H1 (cell line): Measurements from ENCODE around the gene ARHGAP6. TPM values are rescaled to one million over a fixed set of nuclear protein-coding genes. Genes with fewer than 3 reads are reported as not detected.
A peak's percentile ranks its signal among the peaks of the same experiment; 100 is the strongest.

ENCODE experiments used
- CTCF ChIA-PET: fragments of 300-600 bp; sonication (Branson Sonifier 250); formaldehyde crosslinking; loops from one replicate; lab custom pipeline; 2021; ENCODE audit not compliant: partially characterized antibody; lab: Charles Lee
- POLR2A ChIA-PET: fragments of 300-600 bp; sonication (Branson Sonifier 250); formaldehyde crosslinking; loops from one replicate; lab custom pipeline; 2021; ENCODE audit warnings: inconsistent platforms; ENCODE audit not compliant: partially characterized antibody; lab: Charles Lee
- DNase-seq, 2 experiments: peaks; one replicate each; pipeline versions ENCODE4 v3.0.0 to v3.0.0-alpha.2; 2010 to 2022; ENCODE audit warnings: low spot score in 2 of 2, low read depth in 1 of 2, mixed read lengths in 1 of 2
- FAIRE-seq: peaks from 2 replicates; lab custom pipeline; 2011; peaks lifted over from hg19 to GRCh38; lab: Jason Lieb, UNC
- H2AFZ ChIP-seq: 2 replicates; pipeline ENCODE4 v1.8.1; 2012; ENCODE audit warnings: low read length, inconsistent platforms
- H2AK5ac ChIP-seq: 2 replicates; pipeline ENCODE4 v1.6.1; 2013; ENCODE audit warnings: low read depth, low read length
- H2BK120ac ChIP-seq: replicated peaks from 2 replicates; pipeline ENCODE3; 2013; ENCODE audit warnings: low read depth, low read length, inconsistent platforms
- H2BK12ac ChIP-seq: 2 replicates; pipeline ENCODE4 v1.6.1; 2013; ENCODE audit warnings: low read depth, low read length
- H2BK15ac ChIP-seq: 2 replicates; pipeline ENCODE4 v1.6.1; 2013; ENCODE audit warnings: low read length
- H2BK20ac ChIP-seq: 2 replicates; pipeline ENCODE4 v1.6.1; 2013; ENCODE audit warnings: low read length
- H2BK5ac ChIP-seq: 2 replicates; pipeline ENCODE4 v1.6.1; 2013; ENCODE audit warnings: low read depth, low read length
- H3K14ac ChIP-seq: 2 replicates; pipeline ENCODE4 v1.6.1; 2013; ENCODE audit warnings: inconsistent platforms; ENCODE audit not compliant: insufficient read length
- H3K18ac ChIP-seq: 2 replicates; pipeline ENCODE4 v1.6.1; 2013; ENCODE audit warnings: low read length; ENCODE audit errors: extremely low read depth
- H3K23ac ChIP-seq: 2 replicates; pipeline ENCODE4 v1.6.1; 2013; ENCODE audit warnings: inconsistent platforms; ENCODE audit not compliant: insufficient read length
- H3K23me2 ChIP-seq: 2 replicates; pipeline ENCODE4 v1.6.1; 2013; ENCODE audit warnings: low read depth, low read length
- H3K27ac ChIP-seq: 2 replicates; pipeline ENCODE4 v1.6.1; 2011; ENCODE audit warnings: low read depth, low read length, inconsistent platforms
- H3K27me3 ChIP-seq, 4 experiments: replicated peaks in 1 of 4; 1 replicate in 1 of 4; 2 replicates in 3 of 4; pipeline versions ENCODE4 v1.6.1 to v1.8.1; 2011 to 2013; ENCODE audit warnings: low read length in 3 of 4, mild to moderate bottlenecking in 3 of 4, inconsistent platforms in 2 of 4, mixed read lengths in 2 of 4, moderate library complexity in 1 of 4; ENCODE audit not compliant: control insufficient read depth in 3 of 4, insufficient read depth in 3 of 4; ENCODE audit errors: extremely low read depth in 1 of 4
- H3K36me3 ChIP-seq, 4 experiments: 2 replicates each; pipeline versions ENCODE4 v1.6.1 to v1.8.1; 2011 to 2013; ENCODE audit warnings: mild to moderate bottlenecking in 4 of 4, low read length in 3 of 4, moderate library complexity in 2 of 4, control low read depth in 1 of 4, inconsistent platforms in 1 of 4; ENCODE audit not compliant: insufficient read depth in 4 of 4, control insufficient read depth in 2 of 4
- H3K4ac ChIP-seq: replicated peaks from 2 replicates; pipeline ENCODE3; 2013; ENCODE audit warnings: low read length, low read depth, mixed read lengths, inconsistent platforms; ENCODE audit not compliant: insufficient read length
- H3K4me1 ChIP-seq, 4 experiments: replicated peaks in 1 of 4; 1 replicate in 1 of 4; 2 replicates in 3 of 4; pipeline versions ENCODE4 v1.6.1 to v1.8.1; 2011 to 2013; ENCODE audit warnings: low read length in 3 of 4, inconsistent platforms in 2 of 4, mixed read lengths in 1 of 4; ENCODE audit not compliant: insufficient read depth in 4 of 4, control insufficient read depth in 3 of 4
- H3K4me2 ChIP-seq, 2 experiments: 2 replicates each; pipeline versions ENCODE4 v1.6.1 to v1.8.1; 2011 to 2013; ENCODE audit warnings: low read depth in 2 of 2, low read length in 2 of 2, control low read depth in 1 of 2, inconsistent platforms in 1 of 2, mild to moderate bottlenecking in 1 of 2; ENCODE audit not compliant: insufficient read depth in 1 of 2
- H3K4me3 ChIP-seq, 4 experiments: fragments of 200-600, 300-600 bp in 1 of 4; sonication (generic), shearing (Covaris generic), sonication (Bioruptor Twin) in 1 of 4; 2 replicates each; pipeline versions ENCODE4 v1.5.1 to v1.8.1; 2011 to 2016; ENCODE audit warnings: low read length in 4 of 4, low read depth in 3 of 4, control low read depth in 2 of 4, inconsistent platforms in 2 of 4, mild to moderate bottlenecking in 2 of 4, mixed read lengths in 1 of 4, moderate library complexity in 1 of 4; ENCODE audit not compliant: insufficient read depth in 2 of 4; ENCODE audit errors: extremely low read depth in 1 of 4
- H3K56ac ChIP-seq: replicated peaks from 2 replicates; pipeline ENCODE3; 2013; ENCODE audit warnings: low read depth, mild to moderate bottlenecking, mixed read lengths, low read length, inconsistent platforms; ENCODE audit not compliant: insufficient read length
- H3K79me1 ChIP-seq: 2 replicates; pipeline ENCODE4 v1.6.1; 2013; ENCODE audit warnings: low read depth, low read length, control low read depth
- H3K79me2 ChIP-seq, 2 experiments: 2 replicates each; pipeline versions ENCODE4 v1.6.1 to v1.8.1; 2012 to 2013; ENCODE audit warnings: low read length in 2 of 2, mild to moderate bottlenecking in 2 of 2, inconsistent platforms in 1 of 2; ENCODE audit not compliant: insufficient read depth in 2 of 2, control insufficient read depth in 1 of 2
- H3K9ac ChIP-seq, 4 experiments: replicated peaks in 1 of 4; 1 replicate in 1 of 4; 2 replicates in 3 of 4; pipeline versions ENCODE4 v1.6.1 to v1.8.1; 2011 to 2013; ENCODE audit warnings: low read depth in 3 of 4, low read length in 3 of 4, control low read depth in 2 of 4, mild to moderate bottlenecking in 2 of 4, moderate library complexity in 2 of 4, inconsistent platforms in 1 of 4; ENCODE audit errors: extremely low read depth in 1 of 4
- H3K9me3 ChIP-seq, 2 experiments: 2 replicates each; pipeline versions ENCODE4 v1.6.1 to v1.8.1; 2012 to 2013; ENCODE audit warnings: mild to moderate bottlenecking in 2 of 2, moderate library complexity in 2 of 2, control low read depth in 1 of 2, inconsistent platforms in 1 of 2, low read depth in 1 of 2, low read length in 1 of 2, mixed read lengths in 1 of 2; ENCODE audit not compliant: insufficient read depth in 2 of 2
- H4K20me1 ChIP-seq, 2 experiments: replicated peaks in 1 of 2; 2 replicates each; pipeline versions ENCODE3 to v1.8.1; 2011 to 2013; ENCODE audit warnings: inconsistent platforms in 2 of 2, low read length in 2 of 2, mild to moderate bottlenecking in 1 of 2; ENCODE audit not compliant: insufficient read depth in 2 of 2, control insufficient read depth in 1 of 2
- H4K5ac ChIP-seq: 2 replicates; pipeline ENCODE4 v1.6.1; 2013; ENCODE audit warnings: low read length, low read depth, mixed read lengths, inconsistent platforms; ENCODE audit not compliant: insufficient read length
- H4K8ac ChIP-seq: 2 replicates; pipeline ENCODE4 v1.8.0; 2013; ENCODE audit warnings: mild to moderate bottlenecking, moderate library complexity, low read length, inconsistent platforms; ENCODE audit not compliant: insufficient read depth; ENCODE audit errors: extremely low read depth
- H4K91ac ChIP-seq: replicated peaks from 2 replicates; pipeline ENCODE3; 2013; ENCODE audit warnings: low read length, mixed read lengths, inconsistent platforms; ENCODE audit not compliant: insufficient read length
- BRCA1 ChIP-seq: IDR thresholded peaks from 2 replicates; pipeline ENCODE4 v1.6.1; 2012; ENCODE audit warnings: low read depth, low read length, improper control_type of control experiment
- HDAC6 ChIP-seq: IDR thresholded peaks from one replicate; pipeline ENCODE4 v1.7.1; 2012; ENCODE audit warnings: low read depth, mild to moderate bottlenecking, inconsistent platforms, low read length, moderate library complexity
- KDM5A ChIP-seq: fragments of 200-600 bp; IDR thresholded peaks from 2 replicates; pipeline ENCODE4 v1.7.1; 2012; ENCODE audit warnings: mild to moderate bottlenecking, low read length, inconsistent platforms, mixed read lengths
- POU5F1 ChIP-seq: IDR thresholded peaks from 2 replicates; pipeline ENCODE4 v1.6.1; 2011; ENCODE audit warnings: low read depth, mild to moderate bottlenecking, low read length, moderate library complexity
- SRF ChIP-seq: IDR thresholded peaks from 2 replicates; pipeline ENCODE4 v1.6.1; 2011; ENCODE audit warnings: mild to moderate bottlenecking, low read depth, low read length, moderate library complexity
- WGBS, 2 experiments: shearing (Covaris generic) in 1 of 2; methylation state at CpG; one replicate each; pipeline versions ENCODE4 v1.1.6 to v1.1.7; 2013 to 2015; ENCODE audit warnings: low lambda C conversion rate in 2 of 2, mixed read lengths in 2 of 2, inconsistent platforms in 1 of 2, low coverage in 1 of 2, missing lambda C conversion rate in 1 of 2; ENCODE audit not compliant: insufficient replicate concordance in 2 of 2, insufficient coverage in 1 of 2, insufficient read length in 1 of 2; ENCODE audit errors: extremely low coverage in 1 of 2, missing lambda C conversion rate in 1 of 2; 5-methylcytosine and 5-hydroxymethylcytosine counted together
- polyA plus RNA-seq, 7 experiments: library from polyadenylated mRNA; depleted of rRNA in 3 of 7; stranded (reverse) in 5 of 7; unstranded in 2 of 7; fragments of >200 nt in 5 of 7; fragments of 200-250 nt in 2 of 7; gene quantifications; 1 replicate in 5 of 7; 2 replicates in 1 of 7; 4 replicates in 1 of 7; pipeline versions ENCODE4 v1.2.1 to v1.2.3, GENCODE V29; 2011 to 2013; ENCODE audit warnings: missing spikeins in 2 of 7, mixed read lengths in 2 of 7
- total RNA-seq: library from RNA; stranded (reverse); fragmentation: NEBNext Ultra II Directional; extraction: Animal tissue kit (Norgen Biotek cat#: 25700); gene quantifications from 2 replicates; pipeline ENCODE4 v1.2.1, GENCODE V29; 2021
- TF ChIP-seq, protein P1 (sequence below): IDR thresholded peaks from 2 replicates; pipeline ENCODE4 v1.6.1; 2012; ENCODE audit warnings: inconsistent platforms
- TF ChIP-seq, protein P2 (sequence below), 3 experiments: IDR thresholded peaks; 1 replicate in 2 of 3; 2 replicates in 1 of 3; pipeline versions ENCODE4 v1.5.1 to v1.6.1; 2011; ENCODE audit warnings: low read length in 3 of 3, mild to moderate bottlenecking in 3 of 3, inconsistent platforms in 2 of 3, low read depth in 1 of 3, moderate library complexity in 1 of 3; ENCODE audit not compliant: insufficient read depth in 1 of 3; ENCODE audit errors: control extremely low read depth in 1 of 3

ARHGAP6 gene
- total and polyA plus RNA-seq, 2 of the 8 experiments (the other 6 are each of a cell fraction or from before 2014, with no cell fraction given) = 0.35 to 0.82 TPM

DNA sequence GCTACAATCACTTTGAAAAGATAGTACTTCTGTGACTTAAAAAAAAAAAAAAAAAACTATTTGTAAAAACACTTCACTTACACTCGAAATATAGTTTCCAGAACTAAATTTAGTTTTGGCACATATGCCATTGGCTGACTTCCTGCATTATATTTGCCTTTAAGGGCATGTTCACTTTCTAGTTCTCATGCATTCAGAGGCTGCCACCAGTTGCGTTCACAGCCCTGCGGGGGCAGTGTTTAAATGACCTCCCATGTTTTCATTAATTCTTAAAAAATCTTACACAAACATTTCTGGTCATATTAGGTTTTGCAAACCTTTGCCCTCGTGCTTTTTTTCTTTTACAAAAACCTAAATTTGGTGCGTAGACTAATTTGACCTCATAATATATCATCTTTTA lies 12.4 kb upstream of the ARHGAP6 start:
- no peak overlapping the region for H4K5ac ChIP-seq
- CTCF ChIA-PET = interaction anchor here (0.8 to 2.1 kb wide), 8 partner anchors 10 to 73 kb away, joined by 3 to 7 read pairs (median 5); partner anchors contain the start of gene ARHGAP6

More for the DNA sequence above, 12.4 kb upstream of the ARHGAP6 start:
- 68% methylated on average over 5 of the region's 5 CpGs; no CpG with 5 or more reads in 1 of the 2 experiments for WGBS, 2 experiments
- H2BK20ac ChIP-seq = no peak overlapping the region
- H2BK5ac ChIP-seq = no peak overlapping the region
- H3K4me3 ChIP-seq = no peak overlapping the region
- H2BK120ac ChIP-seq = no peak overlapping the region
- H3K79me2 ChIP-seq = no peaks in the 10 kb centered on the region
- no peaks in the 10 kb centered on the region for H4K20me1 ChIP-seq
- no peak overlapping the region for H4K91ac ChIP-seq
- H3K79me1 ChIP-seq = no peaks in the 10 kb centered on the region
- no peak overlapping the region for H3K14ac ChIP-seq
- H3K9ac ChIP-seq = no peak overlapping the region
- no peak overlapping the region for H3K18ac ChIP-seq
- TF ChIP-seq, protein P1, sequence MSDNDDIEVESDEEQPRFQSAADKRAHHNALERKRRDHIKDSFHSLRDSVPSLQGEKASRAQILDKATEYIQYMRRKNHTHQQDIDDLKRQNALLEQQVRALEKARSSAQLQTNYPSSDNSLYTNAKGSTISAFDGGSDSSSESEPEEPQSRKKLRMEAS = no peak
- TF ChIP-seq POU5F1 (no peak), HDAC6 (no peak), SRF (no peak), BRCA1 (no peak), KDM5A (no peak)
- TF ChIP-seq, protein P2, sequence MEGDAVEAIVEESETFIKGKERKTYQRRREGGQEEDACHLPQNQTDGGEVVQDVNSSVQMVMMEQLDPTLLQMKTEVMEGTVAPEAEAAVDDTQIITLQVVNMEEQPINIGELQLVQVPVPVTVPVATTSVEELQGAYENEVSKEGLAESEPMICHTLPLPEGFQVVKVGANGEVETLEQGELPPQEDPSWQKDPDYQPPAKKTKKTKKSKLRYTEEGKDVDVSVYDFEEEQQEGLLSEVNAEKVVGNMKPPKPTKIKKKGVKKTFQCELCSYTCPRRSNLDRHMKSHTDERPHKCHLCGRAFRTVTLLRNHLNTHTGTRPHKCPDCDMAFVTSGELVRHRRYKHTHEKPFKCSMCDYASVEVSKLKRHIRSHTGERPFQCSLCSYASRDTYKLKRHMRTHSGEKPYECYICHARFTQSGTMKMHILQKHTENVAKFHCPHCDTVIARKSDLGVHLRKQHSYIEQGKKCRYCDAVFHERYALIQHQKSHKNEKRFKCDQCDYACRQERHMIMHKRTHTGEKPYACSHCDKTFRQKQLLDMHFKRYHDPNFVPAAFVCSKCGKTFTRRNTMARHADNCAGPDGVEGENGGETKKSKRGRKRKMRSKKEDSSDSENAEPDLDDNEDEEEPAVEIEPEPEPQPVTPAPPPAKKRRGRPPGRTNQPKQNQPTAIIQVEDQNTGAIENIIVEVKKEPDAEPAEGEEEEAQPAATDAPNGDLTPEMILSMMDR (IDR thresholded peaks at IDR 0.05; ENCODE audit: control extremely low read depth in 1 of 3, insufficient read depth in 1 of 3, low read depth in 1 of 3, low read length in 3 of 3) = peak in 2 of 3 experiments; percentile 24 to 25; a peak in 2 of 4 replicates
- TF ChIP-seq, all 59 proteins: peak for 1
- Histone ChIP-seq H2AK5ac (no peak overlapping the region), H3K36me3 (no peaks in the 10 kb centered on the region), H2BK12ac (no peak overlapping the region), H3K27ac (no peak overlapping the region), H2AFZ (no peak overlapping the region), H3K9me3 (no peaks in the 10 kb centered on the region), H3K23ac (no peak overlapping the region), H3K4me2 (no peak overlapping the region), H2BK15ac (no peak overlapping the region), H3K4me1 (no peaks in the 10 kb centered on the region), H4K8ac (no peak overlapping the region), H3K27me3 (no peaks in the 10 kb centered on the region), H3K23me2 (no peaks in the 10 kb centered on the region), H3K4ac (no peak overlapping the region), H3K56ac (no peak overlapping the region)
- FAIRE-seq (peak; percentile 50), DNase-seq (no peak)
- POLR2A ChIA-PET = no interaction called here
